GM11168 (cell line): ENCODE measurements around the gene OPN4.
"Not testable (repeated sequence)": the region's sequence is repeated elsewhere in the genome, so short reads cannot be mapped to it uniquely, and the experiment has no call there.

ENCODE experiments used
- in situ Hi-C: fragments of 300-500 bp; cut with MboI; formaldehyde crosslinking; loops from one replicate; pipeline ENCODE4 v1.12.0; 2022; ENCODE audit warnings: low sequenced_read_pairs; ENCODE audit not compliant: unreplicated experiment

OPN4 gene, protein sequence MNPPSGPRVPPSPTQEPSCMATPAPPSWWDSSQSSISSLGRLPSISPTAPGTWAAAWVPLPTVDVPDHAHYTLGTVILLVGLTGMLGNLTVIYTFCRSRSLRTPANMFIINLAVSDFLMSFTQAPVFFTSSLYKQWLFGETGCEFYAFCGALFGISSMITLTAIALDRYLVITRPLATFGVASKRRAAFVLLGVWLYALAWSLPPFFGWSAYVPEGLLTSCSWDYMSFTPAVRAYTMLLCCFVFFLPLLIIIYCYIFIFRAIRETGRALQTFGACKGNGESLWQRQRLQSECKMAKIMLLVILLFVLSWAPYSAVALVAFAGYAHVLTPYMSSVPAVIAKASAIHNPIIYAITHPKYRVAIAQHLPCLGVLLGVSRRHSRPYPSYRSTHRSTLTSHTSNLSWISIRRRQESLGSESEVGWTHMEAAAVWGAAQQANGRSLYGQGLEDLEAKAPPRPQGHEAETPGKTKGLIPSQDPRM

DNA sequence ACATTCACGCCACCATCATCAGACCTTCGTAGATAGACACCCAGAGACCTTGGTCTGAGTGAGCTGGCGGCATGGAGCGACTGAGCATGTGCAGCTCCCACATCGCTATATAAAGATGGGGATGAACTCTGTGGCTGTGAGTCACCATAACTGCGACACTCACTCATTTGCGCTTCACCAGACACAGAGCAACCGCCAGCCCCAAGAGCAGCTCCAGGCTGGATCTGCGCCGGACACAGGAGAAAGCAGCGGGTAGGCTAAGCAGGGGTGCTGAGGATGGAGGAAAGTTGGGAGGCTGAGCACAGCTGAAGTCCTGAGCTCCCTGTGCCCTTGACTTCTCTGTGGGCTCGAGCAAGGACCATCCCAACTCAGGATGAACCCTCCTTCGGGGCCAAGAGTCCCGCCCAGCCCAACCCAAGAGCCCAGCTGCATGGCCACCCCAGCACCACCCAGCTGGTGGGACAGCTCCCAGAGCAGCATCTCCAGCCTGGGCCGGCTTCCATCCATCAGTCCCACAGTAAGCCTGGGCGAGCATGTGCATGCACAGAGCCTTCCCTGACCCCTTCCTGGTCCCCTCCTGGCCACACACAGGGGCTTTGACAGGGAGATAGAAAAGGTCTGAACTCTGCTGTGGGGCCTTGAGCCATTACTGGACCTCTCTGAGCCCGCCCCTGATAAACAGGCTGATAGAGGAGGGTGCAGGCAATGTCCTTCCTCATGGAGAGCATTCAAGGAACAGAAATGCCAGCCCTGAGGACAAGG, at the start of gene OPN4:
OPN4 (plus strand) TSS at position 137 of the 762 bp plus-strand sequence; CDS start at position 374, 237 bp downstream.
- in situ Hi-C loops, result no loop called here

DNA sequence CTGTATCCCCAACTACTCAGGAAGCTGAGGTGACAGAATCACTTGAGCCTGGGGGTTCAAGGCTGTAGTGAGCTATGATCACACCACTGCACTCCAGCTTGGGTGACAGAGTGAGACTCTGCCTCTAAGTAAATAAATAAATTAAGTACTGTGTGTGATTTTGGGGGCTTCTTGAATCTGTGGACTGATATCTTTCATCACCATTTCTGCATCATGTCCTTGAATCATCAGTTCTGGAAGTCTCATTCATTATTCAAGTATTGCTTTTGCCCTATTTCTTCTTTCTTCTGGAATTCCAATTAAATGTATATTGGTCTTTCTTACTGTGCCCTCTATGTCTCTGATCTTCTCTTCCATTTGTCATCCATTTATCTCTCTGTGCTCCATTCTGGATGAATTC, 46.7 kb upstream of the OPN4 start:
- in situ Hi-C loops, result no loop called here

DNA sequence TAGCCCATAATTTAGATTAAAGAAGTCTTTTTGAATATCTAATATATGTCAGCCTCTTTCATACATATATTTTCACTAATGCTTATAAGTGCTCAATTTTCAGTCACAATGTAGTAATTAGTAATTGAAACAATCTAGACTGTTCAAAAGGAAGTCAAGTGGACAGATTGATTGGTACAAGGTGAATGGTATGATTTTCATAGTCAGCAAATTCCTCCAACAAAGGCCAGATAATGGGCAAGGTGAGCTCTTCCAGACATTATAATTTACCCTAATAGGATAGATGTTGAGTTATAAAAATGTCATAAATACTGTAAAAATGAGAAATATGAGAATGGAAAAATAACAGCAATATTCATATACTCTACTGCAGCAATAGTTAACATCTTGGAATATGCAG, 44.4 kb upstream of the OPN4 start:
- in situ Hi-C loops, result no loop called here

DNA sequence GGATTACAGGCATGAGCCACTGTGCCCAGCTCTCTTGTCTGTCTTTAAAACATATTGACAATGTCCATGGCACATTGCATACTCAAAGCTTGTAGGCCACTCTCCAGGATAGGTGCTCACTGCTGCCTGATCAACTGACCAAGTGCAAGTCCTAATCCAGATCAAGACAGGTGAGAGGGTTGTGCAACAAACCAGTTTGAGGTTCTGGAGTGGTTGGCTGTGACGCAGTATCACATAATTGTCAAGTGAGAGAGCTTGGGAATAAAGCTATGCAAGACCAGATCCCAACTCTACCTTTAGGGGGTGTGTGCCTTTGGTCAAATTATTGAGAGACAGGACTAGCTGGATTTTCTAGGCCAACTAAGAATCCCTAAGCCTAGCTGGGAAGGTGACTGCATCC, 43.0 kb upstream of the OPN4 start:
- in situ Hi-C loops, result no loop called here

DNA sequence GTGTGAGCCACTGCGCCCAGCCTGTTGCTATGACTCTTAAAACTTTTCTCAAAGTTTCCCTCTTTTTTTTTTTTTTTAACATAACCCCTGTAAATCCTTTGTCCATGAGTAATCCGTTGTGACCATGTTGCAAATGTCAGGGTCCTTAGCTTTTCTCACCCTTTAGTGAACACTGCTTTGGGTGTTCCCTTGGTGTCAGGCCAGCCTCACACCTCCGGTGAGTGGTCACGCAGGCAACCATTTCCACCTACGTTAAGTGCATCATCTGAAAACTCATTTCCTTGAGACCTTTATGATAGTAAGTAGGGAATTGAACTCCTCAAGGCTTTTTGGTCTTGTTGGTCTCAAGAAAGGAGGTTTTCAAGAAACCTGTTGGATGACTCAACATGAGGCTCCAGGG, 41.3 kb upstream of the OPN4 start:
- in situ Hi-C loops, result no loop called here

DNA sequence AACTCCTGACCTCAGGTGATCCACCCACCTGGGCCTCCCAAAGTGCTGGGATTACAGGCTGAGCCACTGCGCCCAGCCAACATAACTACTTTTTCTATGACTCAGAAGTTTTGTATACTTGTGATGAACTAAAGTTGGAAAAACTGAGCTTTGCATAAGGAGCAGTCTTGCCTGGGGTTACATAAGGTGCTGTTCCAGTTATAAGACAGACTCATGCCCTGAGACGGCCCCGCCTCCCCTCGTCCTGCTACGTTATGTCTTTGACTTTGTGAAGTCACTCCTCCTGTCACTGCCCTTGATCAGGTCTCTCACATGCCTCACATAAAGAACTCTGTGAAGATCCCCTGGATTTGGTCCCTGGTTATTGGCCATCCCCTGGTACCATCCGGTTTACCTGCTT, 40.4 kb upstream of the OPN4 start:
- in situ Hi-C loops, result no loop called here

DNA sequence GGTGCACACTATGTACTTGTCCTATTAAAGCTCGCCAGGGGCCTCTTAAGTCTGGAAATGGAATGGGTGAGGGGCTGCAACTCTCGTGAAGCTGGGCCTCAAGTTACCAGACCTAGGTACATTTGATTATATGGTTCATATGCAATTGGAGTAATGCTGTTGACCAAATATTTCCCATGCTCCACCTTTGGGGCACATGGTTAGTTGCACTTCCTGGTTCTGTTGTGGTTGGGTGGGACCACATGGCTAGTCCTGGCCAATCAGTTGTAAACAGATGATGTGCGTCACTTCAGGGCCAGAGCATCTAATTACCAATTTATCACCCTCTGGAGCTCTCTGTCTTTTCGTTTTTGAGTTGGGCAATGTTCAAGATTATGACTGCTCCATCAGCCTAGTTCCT, 39.5 kb upstream of the OPN4 start:
- in situ Hi-C loops, result no loop called here

DNA sequence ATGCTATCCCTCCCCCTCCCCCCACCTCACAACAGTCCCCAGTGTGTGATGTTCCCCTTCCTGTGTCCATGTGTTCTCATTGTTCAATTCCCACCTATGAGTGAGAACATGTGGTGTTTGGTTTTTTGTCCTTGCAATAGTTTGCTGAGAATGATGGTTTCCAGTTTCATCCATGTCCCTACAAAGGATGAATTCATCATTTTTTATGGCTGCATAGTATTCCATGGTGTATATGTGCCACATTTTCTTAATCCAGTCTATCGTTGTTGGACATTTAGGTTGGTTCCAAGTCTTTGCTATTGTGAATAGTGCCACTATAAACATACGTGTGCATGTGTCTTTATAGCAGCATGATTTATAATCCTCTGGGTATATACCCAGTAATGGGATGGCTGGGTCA, 37.1 kb upstream of the OPN4 start:
- in situ Hi-C loops, result not testable (repeated sequence)

DNA sequence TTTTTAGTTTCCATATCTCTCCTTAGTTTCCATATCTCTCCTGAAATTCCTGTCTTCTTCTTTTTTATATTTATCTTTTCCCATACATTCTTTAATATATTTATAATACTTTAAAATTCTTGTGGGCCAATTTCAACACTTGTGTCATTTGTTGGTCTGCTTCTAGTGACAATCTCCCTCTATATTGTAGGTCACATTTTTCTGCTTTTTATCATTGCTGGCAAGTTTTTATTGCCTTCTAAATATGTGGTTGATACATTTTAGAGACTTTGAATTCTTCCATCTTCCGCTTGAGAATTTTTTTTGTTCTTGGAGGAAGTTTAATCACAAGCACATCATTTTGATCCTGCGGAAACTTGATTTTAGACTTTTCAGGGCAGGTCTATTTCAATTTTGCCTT, 26.0 kb upstream of the OPN4 start:
- in situ Hi-C loops, result no loop called here

DNA sequence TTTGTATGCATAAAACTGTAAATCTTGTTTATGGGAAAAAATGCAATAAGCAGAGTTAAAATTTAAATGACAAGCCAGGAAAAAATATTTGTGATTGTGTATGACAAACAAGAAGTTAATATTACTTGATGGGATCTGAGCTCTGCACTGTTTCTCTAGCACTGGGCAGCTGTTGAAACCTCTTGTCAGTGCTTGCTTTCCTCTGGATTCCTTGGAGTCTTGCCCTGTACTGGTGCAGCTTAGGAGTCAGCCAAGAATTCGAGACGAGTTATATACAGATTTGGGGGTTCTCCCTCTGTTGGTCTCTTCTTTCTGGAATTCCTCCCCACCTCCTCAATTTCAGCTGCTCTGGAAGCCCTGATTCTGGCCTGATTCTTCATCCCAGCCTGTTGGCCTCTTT, 24.3 kb upstream of the OPN4 start:
- in situ Hi-C loops, result no loop called here

DNA sequence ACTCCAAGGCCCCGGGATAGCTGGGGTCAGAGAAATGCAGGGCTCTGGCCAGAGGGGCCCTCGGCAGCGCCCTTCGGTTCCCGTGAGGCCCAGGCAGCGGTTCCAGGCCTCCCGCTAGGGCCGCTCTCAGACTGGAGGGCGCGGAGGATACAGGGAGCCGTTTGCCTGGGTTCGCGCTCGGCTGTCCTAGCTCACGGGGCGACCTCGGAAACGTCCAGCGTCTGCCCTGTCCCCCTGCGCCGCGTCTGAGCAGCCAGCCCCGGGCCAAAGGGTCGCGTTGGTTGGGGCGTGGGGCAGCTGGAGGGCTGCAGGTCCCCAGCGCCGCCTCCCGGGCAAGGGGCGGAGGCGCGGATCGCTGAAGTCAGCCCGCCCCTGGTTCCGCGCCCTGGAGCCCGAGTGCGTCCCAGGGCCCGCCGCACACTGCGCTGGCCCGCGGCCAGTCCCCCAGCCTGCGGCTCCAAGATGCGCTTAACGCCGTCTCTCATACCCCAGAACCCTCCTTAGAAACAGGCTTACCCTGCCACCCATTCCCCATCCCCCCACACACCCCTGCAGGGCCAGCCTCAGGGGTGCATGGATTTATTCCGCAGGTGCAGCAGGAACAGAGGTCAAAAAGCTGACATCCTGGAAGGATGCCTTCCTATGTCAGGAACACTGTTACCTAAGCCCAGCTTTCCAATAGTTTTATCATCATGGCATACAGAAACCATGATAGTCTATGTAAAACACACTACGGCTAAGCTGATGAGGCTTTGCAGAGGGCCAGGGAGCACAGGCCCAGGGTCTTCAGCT, 22.1 kb upstream of the OPN4 start:
- in situ Hi-C loops, result no loop called here

DNA sequence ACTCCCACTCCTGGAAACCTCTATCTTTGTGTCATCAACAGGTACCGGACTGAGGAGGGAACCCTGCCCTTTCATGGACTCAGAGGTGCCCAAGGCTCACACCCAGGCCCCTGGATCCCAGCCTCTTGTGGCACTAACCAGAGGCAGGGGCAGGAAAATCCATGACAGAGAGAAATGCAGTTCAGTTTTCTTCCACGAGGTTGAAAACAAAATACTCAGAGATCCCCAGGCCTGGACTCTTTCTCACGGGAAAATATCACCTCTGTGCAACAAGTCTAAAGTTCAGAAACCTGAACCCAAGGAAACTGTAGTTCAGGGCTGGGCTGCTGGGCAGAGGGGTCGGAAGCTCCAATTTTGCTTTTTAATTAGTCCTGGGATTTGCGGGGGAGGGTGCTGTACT, 21.4 kb upstream of the OPN4 start:
- in situ Hi-C loops, result no loop called here

DNA sequence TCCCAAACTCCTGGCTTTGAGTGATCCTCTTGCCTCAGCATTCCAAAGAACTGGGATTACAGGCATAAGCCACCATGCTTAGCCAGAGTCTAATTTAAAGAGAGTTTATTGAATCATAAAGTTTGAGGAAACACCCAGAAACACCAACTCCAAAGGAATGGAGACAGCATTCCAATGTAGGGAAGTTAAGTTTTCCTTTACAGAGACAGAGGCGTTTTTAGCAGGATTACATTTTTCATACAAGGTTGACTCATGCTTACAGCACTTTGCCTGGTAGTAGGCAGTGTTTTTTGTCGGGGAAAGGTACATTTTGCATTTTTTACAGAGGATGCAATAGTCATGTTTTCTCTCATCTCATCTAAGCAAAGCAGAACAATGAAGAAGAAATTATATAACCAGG, 18.9 kb upstream of the OPN4 start:
- in situ Hi-C loops, result no loop called here

DNA sequence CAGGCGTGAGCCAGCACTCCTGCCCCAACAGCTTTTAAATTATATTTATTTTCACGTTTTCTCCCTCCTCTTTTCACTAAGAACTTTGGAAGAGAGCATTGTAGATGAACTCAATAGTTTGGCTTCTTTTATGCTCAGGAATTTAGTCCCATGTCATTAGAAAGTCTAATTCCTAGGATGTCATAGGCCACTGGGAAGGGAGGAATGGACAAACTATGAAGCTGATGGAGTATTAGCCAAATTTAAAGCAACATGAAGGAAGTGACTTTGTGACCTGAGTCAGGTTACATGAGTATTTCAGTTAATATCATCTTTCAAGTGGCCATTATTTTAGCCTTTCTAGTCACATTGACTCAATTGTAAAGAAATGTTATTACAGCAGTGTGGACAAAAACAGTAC, 18.0 kb upstream of the OPN4 start:
- in situ Hi-C loops, result no loop called here

DNA sequence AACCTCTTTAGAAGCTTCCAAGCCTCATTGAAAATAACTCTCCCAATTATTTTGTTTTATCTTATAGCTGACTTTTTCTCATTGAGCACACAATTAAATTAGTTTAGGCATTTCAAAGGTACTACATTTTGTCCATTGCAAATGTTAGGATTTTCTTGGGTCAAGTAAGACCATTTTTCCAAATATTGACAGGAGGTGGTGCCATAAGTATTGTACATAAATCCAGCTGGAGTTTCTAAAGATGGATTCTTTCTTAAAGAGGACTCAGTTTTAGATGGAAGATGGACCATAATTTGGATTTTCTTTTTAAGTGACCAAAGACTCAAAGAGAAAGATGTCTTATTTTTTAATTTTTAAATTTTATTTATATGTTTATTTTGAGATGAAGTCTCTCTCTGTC, 12.3 kb upstream of the OPN4 start:
- in situ Hi-C loops, result no loop called here

DNA sequence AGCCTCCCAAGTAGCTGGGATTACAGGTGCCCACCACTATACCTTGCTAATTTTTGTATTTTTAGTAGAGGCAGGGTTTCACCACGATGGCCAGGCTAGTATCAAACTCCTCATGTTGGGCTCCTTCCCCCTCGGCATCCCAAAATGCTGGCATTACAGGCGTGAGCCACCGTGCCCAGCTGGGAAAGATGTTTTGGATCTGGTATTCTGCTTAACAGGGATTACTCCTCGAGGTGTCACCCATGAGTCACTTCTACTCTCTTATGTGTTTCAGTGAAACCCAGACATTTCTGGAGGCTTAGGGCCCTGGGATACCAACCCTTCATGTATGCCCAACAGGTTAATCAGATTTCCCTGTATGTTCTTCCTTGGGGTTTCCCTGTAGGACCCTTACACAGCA, 11.8 kb upstream of the OPN4 start:
- in situ Hi-C loops, result no loop called here

DNA sequence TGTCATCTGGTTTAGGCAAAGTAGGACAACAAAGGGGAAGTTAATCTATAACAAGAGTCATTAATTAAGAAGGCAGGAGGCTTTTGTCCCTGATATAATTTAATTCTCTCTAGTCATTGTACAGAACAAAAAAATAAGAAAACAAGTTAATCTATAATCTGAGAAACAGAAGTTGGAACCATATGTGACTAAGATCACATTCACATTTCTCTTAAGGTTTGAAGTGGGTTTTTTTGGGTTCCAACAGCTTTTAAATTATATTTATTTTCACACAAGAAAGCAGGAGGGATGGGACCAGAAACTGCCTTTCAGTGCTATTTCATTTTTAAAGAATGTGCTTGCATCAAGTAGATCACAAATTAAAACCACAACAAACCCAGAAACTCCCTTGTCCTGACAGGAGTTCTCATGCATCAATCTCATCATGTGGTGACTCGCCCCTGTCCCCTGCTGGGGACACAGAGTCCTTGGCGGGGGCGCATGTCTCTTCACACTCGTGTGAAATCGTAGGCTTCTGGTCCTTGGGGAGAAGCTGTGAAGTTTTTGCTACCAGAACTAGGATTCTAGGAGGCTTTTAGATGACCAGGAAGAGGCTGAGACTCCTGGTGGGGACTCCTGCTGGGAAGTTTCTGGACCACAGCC, 10.1 kb upstream of the OPN4 start:
- in situ Hi-C loops, result no loop called here

DNA sequence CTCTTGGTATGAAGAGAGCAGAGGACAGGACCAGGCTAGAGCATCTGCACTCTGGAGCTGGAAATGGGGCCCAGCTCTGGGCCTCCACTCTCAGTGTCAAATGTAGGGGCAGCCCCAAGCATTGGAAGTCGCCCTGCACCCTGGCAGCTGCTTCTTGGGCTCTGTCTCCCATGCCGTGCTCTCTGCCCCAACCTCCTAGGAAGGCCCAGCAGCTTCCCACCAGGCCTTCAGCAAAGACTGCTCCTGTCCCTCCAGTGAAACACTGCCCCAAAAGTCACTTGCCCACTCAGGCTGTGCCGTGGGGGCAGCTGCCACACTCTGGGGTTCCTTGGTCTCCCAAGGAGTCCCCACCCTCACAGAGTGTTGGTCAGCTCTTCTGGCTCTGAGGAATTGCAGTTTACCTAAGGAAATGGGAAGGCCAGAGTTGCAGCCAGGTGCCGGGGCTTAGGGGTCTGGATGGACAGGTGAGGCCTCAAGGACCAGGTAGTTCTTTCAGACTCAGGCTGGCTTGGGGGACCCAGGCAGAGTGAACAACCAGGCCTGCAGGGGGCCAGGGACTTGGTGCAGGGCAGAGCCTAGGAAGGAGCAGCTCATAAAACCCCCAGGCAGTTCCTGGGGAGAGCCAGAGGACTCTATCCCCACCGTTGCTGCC, 9.4 kb upstream of the OPN4 start:
- in situ Hi-C loops, result no loop called here

DNA sequence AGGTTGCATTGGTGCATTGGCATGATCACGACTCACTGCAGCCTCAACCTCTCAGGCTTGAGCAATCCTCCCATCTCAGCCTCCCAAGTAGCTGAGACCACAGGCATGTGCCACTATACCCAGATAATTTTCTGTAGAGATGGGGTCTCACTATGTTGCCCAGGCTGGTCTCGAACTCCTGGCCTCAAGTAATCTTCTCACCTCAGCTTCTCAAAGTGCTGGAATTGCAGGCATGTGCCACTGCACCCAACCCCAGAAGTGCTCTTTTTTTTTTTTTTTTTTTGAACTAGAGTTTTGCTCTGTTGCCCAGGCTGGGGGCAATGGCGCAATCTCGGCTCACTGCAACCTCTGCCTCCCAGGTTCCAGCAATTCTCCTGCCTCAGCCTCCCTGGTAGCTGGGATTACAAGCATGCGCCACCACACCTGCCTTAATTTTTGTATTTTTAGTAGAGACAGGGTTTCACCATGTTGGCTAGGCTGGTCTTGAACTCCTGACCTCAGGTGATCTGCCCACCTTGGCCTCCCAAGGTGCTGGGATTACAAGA, 8.7 kb upstream of the OPN4 start:
- in situ Hi-C loops, result not testable (repeated sequence)

DNA sequence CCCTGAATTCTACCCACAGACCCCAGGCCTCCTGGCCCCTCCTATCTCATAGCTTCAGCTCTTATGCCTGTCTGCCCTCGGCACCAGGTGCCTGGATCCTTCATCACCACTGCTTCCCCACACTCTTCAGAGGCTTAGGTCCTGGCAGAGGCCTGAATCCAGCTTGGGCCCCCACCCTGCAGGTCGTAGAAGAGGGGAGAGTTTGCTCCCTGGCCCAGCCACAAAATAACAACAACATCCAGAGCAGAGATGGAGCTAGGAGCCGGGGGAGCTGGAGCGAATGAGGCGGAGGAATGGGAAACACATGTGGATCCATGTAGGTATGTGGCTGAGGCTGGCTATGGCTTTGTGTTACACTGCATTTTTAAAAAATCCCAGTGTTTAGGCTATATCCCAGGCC, 7.8 kb upstream of the OPN4 start:
- in situ Hi-C loops, result no loop called here
